Psoas muscle (tissue), 8 donors: ENCODE results near the gene PDIA5. TPM values are rescaled to one million over a fixed set of nuclear protein-coding genes. Genes with fewer than 3 reads are reported as not detected.

Source experiments
- ATAC-seq, 4 donors: fragments of 200-7000 bp; cut with Tn5 transposase; one replicate each; pipeline ENCODE4 v1.9.1; 2020; ENCODE audit warnings: moderate library complexity in 3 of 4, mild to moderate bottlenecking in 2 of 4
- DNase-seq, 2 donors: peaks; one replicate each; pipeline ENCODE4 v3.0.0-alpha.2; 2020
- H3K27ac ChIP-seq: fragments of 200-600 bp; one replicate; pipeline ENCODE4 v1.8.0; 2022
- H3K27me3 ChIP-seq, 3 donors: fragments of 200-600 bp in 1 of 3; one replicate each; pipeline versions ENCODE4 v1.6.1 to v1.8.0; 2013 to 2022; ENCODE audit warnings: low read length in 2 of 3, mild to moderate bottlenecking in 2 of 3, moderate library complexity in 1 of 3; ENCODE audit not compliant: insufficient read depth in 3 of 3
- H3K36me3 ChIP-seq, 2 donors: fragments of 200-600 bp in 1 of 2; one replicate each; pipeline versions ENCODE4 v1.6.1 to v1.8.0; 2013 to 2022; ENCODE audit warnings: low read depth in 1 of 2, mild to moderate bottlenecking in 1 of 2, moderate library complexity in 1 of 2; ENCODE audit not compliant: insufficient read depth in 1 of 2
- H3K4me1 ChIP-seq: fragments of 200-600 bp; one replicate; pipeline ENCODE4 v1.8.0; 2022
- H3K4me3 ChIP-seq: fragments of 200-600 bp; one replicate; pipeline ENCODE4 v1.8.0; 2022; ENCODE audit warnings: mild to moderate bottlenecking
- H3K9me3 ChIP-seq: fragments of 200-600 bp; one replicate; pipeline ENCODE4 v1.8.0; 2022
- WGBS, 3 donors: extraction: QIAGEN DNeasy Blood & Tissue Kit; methylation state at CpG; one replicate each; pipeline versions ENCODE4 v1.1.6 to v1.1.7; 2013; 5-methylcytosine and 5-hydroxymethylcytosine counted together
- intact Hi-C, 2 donors: fragments of 100-400 bp; cut with DNase I; formaldehyde crosslinking; loops; one replicate each; pipeline versions ENCODE4 v1.11.0 to v1.14.2; 2022
- polyA plus RNA-seq, 3 donors: library from polyadenylated mRNA; stranded (reverse); fragments of 200-250 nt; gene quantifications; one replicate each; pipeline ENCODE4 v1.2.3, GENCODE V29; 2013
- total RNA-seq, 4 donors: library from RNA; stranded (reverse); fragmentation: NEBNext Ultra II Directional in 2 of 4; extraction: Animal tissue kit (Norgen Biotek cat#: 25700) in 2 of 4; gene quantifications; one replicate each; pipeline versions ENCODE4 v1.2.1 to v1.2.4, GENCODE V29; 2021 to 2023
- TF ChIP-seq, protein P1 (sequence below): fragments of 200-600 bp; IDR thresholded peaks from one replicate; pipeline ENCODE4 v1.8.0; 2022; ENCODE audit warnings: antibody characterized with exemption
- donor health status: healthy with polysubstance abuse.
- donor health status: DM: no; HTN: no; CAD: no; lungs with moderate emphysema.
- donor health status: Bipolar disorder and iron deficiency.
- donor health status: healthy.
- donor health status: DM: yes; HTN: yes; CAD: no.
- donor health status: DM: no; HTN: no; CAD: no.
- donor health status: DM: no; HTN: no; CAD: no.
- donor health status: DM: yes; HTN: yes; CAD: no.

PDIA5 gene
- total and polyA plus RNA-seq, 7 donors = 2.9 to 6.4 (median 4.6) TPM

DNA sequence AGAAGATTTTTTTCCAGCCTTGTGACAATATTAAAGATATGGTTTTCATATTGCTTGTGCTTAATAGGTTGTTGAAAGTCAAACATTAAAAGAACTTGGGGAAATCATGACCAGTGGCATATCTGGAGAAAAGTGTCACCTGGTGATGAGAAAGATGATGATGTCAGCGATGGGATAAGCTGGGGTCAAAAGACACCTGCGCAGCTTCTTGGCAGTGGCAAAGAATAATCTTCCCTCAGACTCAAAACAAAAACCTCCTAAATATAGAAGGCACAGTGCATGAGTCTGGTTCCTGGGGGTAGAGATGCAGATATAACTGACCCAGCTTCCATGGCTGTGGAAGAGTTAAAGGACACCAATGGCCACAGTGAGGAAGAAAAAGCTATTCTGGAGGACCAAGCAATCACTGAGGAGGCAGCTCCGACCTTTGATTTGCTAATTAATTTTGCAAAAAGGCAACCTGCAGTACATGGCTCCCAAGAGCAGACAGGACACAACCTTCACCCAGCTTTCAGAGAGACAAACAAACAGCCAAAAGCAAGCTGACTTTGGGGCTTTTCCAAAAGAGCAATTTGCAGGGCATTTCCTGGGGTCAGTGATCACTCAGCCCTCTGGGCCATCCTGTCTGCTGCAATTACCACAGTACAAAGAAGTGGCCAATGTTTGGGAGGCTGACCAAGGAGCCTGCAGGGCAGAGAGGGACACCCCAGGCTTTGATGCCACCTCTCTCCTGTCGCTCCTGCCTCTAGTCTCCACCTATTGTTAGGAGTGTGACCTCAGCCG, 21.7 kb upstream of the PDIA5 start:
- Histone ChIP-seq H3K4me1 (no peaks in the 10 kb centered on the region), H3K27ac (no peak overlapping the region), H3K27me3 (peaks cover 0 to 8% (median 0%) of the 10 kb centered on the region in 3 donors), H3K9me3 (no peaks in the 10 kb centered on the region), H3K4me3 (no peak overlapping the region), H3K36me3 (no peaks in the 10 kb centered on the region)
- TF ChIP-seq, protein P1, sequence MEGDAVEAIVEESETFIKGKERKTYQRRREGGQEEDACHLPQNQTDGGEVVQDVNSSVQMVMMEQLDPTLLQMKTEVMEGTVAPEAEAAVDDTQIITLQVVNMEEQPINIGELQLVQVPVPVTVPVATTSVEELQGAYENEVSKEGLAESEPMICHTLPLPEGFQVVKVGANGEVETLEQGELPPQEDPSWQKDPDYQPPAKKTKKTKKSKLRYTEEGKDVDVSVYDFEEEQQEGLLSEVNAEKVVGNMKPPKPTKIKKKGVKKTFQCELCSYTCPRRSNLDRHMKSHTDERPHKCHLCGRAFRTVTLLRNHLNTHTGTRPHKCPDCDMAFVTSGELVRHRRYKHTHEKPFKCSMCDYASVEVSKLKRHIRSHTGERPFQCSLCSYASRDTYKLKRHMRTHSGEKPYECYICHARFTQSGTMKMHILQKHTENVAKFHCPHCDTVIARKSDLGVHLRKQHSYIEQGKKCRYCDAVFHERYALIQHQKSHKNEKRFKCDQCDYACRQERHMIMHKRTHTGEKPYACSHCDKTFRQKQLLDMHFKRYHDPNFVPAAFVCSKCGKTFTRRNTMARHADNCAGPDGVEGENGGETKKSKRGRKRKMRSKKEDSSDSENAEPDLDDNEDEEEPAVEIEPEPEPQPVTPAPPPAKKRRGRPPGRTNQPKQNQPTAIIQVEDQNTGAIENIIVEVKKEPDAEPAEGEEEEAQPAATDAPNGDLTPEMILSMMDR = no peak
- DNase-seq (no peak), ATAC-seq (no peak)
- intact Hi-C loops = no loop called here
- WGBS, 3 donors = 70 to 71% (median 71%) methylated on average over 5 of the region's 5 CpGs

DNA sequence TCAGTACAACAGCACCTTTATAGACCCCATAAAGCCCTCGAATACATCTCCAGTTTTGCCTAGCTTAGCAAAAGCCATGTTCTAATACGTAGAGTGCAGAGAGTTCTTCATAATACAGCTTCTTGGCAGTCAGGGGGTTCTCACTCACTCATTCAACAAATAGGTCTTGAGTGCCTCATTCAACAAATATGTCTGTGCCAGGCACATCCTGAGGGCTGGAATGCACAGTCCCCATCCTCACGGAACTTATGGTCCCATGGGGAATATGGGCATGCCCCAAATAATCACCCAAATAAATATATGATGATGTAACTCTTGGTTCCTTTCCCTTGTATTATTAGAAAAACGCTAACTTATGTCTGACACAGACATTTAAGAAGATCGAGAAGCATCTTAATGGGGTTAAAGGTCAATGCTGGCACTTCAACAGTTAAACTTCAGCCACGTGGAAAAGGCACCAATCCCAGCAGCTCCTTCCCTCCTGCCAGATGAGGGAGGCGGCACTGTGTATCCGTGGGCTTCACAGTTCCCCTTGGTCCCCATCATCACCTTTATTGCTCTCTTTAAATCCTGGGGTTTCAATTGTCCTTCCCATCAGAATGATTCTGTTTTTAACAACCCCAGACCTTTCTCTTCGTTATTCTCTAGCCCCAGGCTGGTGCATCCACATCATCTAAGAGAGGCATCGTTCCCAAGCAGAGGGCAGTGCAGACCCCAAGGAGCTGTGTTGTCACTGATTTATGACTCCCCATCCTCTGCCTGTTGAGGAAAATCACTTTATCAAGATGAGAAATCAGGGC, 20.4 kb upstream of the PDIA5 start:
- Histone ChIP-seq H3K4me3 (no peak overlapping the region), H3K36me3 (no peaks in the 10 kb centered on the region), H3K4me1 (no peaks in the 10 kb centered on the region), H3K9me3 (no peaks in the 10 kb centered on the region), H3K27me3 (peaks cover 0 to 8% (median 0%) of the 10 kb centered on the region in 3 donors), H3K27ac (no peak overlapping the region)
- DNase-seq = no peak
- ATAC-seq = no peak
- 50 to 58% (median 51%) methylated on average over 10 of the region's 10 CpGs for WGBS, 3 donors
- intact Hi-C loops = no loop called here
- TF ChIP-seq, protein P1 = no peak

DNA sequence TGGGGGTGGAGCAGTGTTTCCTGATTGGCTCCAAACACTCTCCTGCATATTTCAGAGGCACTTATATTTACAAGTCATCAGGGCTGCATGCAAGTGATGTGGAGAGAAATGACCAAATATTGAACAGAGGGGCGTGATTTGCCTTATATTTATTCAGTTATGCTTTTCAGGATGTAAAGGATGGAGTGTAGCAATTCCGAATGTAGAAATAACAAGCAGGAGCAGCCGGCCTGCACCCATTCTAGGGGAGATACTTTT, 19.8 kb upstream of the PDIA5 start:
- Histone ChIP-seq H3K4me3 (no peak overlapping the region), H3K27me3 (peaks cover 0 to 8% (median 0%) of the 10 kb centered on the region in 3 donors), H3K9me3 (no peaks in the 10 kb centered on the region), H3K4me1 (no peaks in the 10 kb centered on the region), H3K36me3 (no peaks in the 10 kb centered on the region), H3K27ac (no peak overlapping the region)
- WGBS, 3 donors = 92 to 95% (median 93%) methylated on average over 3 of the region's 3 CpGs
- TF ChIP-seq, protein P1 = no peak
- ATAC-seq = no peak
- intact Hi-C loops = no loop called here
- no peak for DNase-seq

DNA sequence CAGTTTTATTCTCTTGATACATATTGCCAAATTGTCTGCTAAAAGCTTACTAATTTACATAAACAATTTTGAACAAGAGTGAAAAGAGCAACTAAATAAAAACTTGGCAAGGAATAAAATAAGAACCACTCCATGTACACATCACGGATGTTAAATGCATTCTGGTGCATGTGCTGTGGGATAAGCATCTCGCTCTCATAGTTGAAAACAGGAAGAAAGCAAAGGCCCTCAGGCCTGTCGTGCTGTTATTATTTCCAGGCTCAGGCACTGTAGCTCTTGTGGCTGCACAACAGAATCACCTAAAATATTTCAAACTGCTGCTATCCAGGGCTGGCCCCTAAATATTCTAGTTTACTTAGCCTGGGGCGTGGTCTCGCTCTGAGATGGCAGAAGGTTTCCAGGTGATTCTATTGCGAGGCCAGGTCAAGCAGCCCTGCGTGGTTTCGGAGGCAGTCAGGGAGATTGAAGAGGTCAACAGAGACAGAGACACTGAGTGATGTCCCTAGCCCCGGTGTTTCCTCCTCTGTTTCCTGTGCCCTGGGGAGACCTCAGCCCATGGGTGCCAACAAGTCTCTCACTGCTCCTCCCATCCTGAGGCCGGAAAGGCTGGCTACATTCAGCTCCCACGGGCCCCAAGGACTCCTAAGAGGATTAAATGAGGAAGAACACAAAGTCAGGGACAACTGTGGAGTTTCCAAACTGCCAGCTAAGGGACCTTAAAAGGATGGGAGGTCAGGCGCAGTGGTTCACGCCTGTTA, 18.2 kb upstream of the PDIA5 start:
- no peaks in the 10 kb centered on the region for H3K36me3 ChIP-seq
- intact Hi-C loops = no loop called here
- H3K27ac ChIP-seq = peak overlapping the region; percentile 23
- H3K4me1 ChIP-seq = no peaks in the 10 kb centered on the region
- peaks cover 0 to 4% (median 0%) of the 10 kb centered on the region in 3 donors for H3K27me3 ChIP-seq
- DNase-seq = no peak
- no peak overlapping the region for H3K4me3 ChIP-seq
- ATAC-seq = no peak
- no peaks in the 10 kb centered on the region for H3K9me3 ChIP-seq
- WGBS, 3 donors = 65 to 76% (median 69%) methylated on average over 13 of the region's 13 CpGs
- TF ChIP-seq, protein P1 = no peak
